Heart right ventricle (tissue), 16 donors: ENCODE data around the gene CORO7. TPM values are rescaled to one million over a fixed set of nuclear protein-coding genes. Genes with fewer than 3 reads are reported as not detected.

Source experiments
- ATAC-seq, 8 donors: fragments of 200-7000 bp; cut with Tn5 transposase; one replicate each; pipeline ENCODE4 v1.9.1; 2020; ENCODE audit warnings: mild to moderate bottlenecking in 8 of 8, moderate library complexity in 8 of 8, moderate number of reproducible peaks in 1 of 8
- DNase-seq, 2 donors: peaks; one replicate each; pipeline ENCODE4 v3.0.0-alpha.2; 2020
- H3K27ac ChIP-seq, 10 donors: fragments of 200-600 bp; sonication (generic) in 2 of 10; one replicate each; pipeline versions ENCODE4 v1.5.0 to v1.8.0; 2020 to 2022; ENCODE audit warnings: mild to moderate bottlenecking in 3 of 10
- H3K27me3 ChIP-seq, 7 donors: fragments of 200-600 bp; one replicate each; pipeline ENCODE4 v1.8.0; 2021 to 2022; ENCODE audit warnings: mild to moderate bottlenecking in 2 of 7
- H3K36me3 ChIP-seq, 9 donors: fragments of 200-600 bp; sonication (generic) in 1 of 9; one replicate each; pipeline versions ENCODE4 v1.5.0 to v1.8.0; 2020 to 2022; ENCODE audit warnings: mild to moderate bottlenecking in 2 of 9
- H3K4me1 ChIP-seq, 9 donors: fragments of 200-600 bp; sonication (generic) in 1 of 9; one replicate each; pipeline versions ENCODE4 v1.5.0 to v1.8.0; 2020 to 2022; ENCODE audit warnings: mild to moderate bottlenecking in 4 of 9
- H3K4me3 ChIP-seq, 10 donors: fragments of 200-600 bp; sonication (generic) in 2 of 10; one replicate each; pipeline versions ENCODE4 v1.5.0 to v1.8.0; 2020 to 2022; ENCODE audit warnings: mild to moderate bottlenecking in 7 of 10, moderate library complexity in 2 of 10
- H3K9me3 ChIP-seq, 11 donors: fragments of 200-600 bp in 10 of 11; sonication (generic) in 2 of 11; one replicate each; pipeline versions ENCODE4 v1.5.0 to v1.8.0; 2013 to 2022; ENCODE audit warnings: mild to moderate bottlenecking in 2 of 11, control low read depth in 1 of 11, moderate library complexity in 1 of 11
- CTCF ChIP-seq, 9 donors: fragments of 200-600 bp; sonication (generic) in 2 of 9; IDR thresholded peaks; one replicate each; pipeline versions ENCODE4 v1.5.0 to v1.8.0; 2021 to 2022; ENCODE audit warnings: antibody characterized with exemption in 9 of 9, mild to moderate bottlenecking in 5 of 9, moderate library complexity in 1 of 9
- WGBS, 2 donors: extraction: QIAGEN DNeasy Blood & Tissue Kit; methylation state at CpG; one replicate each; pipeline ENCODE4 v1.1.7; 2013; ENCODE audit warnings: inconsistent platforms in 1 of 2; 5-methylcytosine and 5-hydroxymethylcytosine counted together
- intact Hi-C, 10 donors: fragments of 100-400 bp; cut with DNase I; formaldehyde crosslinking; loops; one replicate each; pipeline versions ENCODE4 v1.11.1 to v1.14.2; 2022
- polyA plus RNA-seq, 2 donors: library from polyadenylated mRNA; stranded (reverse); fragments of 200-250 nt; gene quantifications; one replicate each; pipeline ENCODE4 v1.2.3, GENCODE V29; 2013
- total RNA-seq, 10 donors: library from RNA; stranded (reverse); fragmentation: NEBNext Ultra II Directional in 3 of 10; extraction: Animal tissue kit (Norgen Biotek cat#: 25700) in 3 of 10; gene quantifications; one replicate each; pipeline versions ENCODE4 v1.2.1 to v1.2.4, GENCODE V29; 2021 to 2023
- donor health status: Arrhythmogenic right ventricular cardiomyopathy.
- donor health status: ischemic (EF 13 %, LVEDD 7.1; RV severe dilation, severe dysfunction).
- donor health status: healthy with polysubstance abuse.
- donor health status: DM: no; HTN: yes; CAD: no.
- donor health status: DM: no; HTN: no; CAD: no.
- donor health status: ischemic (EF 25% LVEDD 6.9; RV normal size, moderate dysfunction).
- donor health status: ischemic (EF 25% LVEDD 5.7; RV mildly dilated, moderate dysfunction).
- donor health status: healthy.
- donor health status: DM: yes; HTN: yes; CAD: no.
- donor health status: Ischemic cardiomyopathy.
- donor health status: ischemic (EF 35%, LVEDD 5.7; RV mildly dilated, moderate dysfunction).
- donor health status: nonischemic (EF 11% LVEDD 7.7; RV severe dilation, severe dysfunction).
- donor health status: DM: yes; HTN: yes; CAD: no.
- donor health status: PGD.
- donor health status: ischemic (EF 29% LVEDD 5.4; RV normal size, mild dysfunction).
- donor health status: nonischemic (EF 23%, LVEDD 6.1; RV moderate dilation, normal function).

CORO7 gene
- total and polyA plus RNA-seq, 12 donors: 6.5 to 21.8 (median 10.9) TPM

- peak; percentile 82 to 89 for DNase-seq
- TF ChIP-seq CTCF (IDR thresholded peaks at IDR 0.05): peak; percentile 24 to 80 (median 63)
- Histone ChIP-seq H3K4me1 (peaks cover 50 to 76% (median 69%) of the 10 kb centered on the region in 9 donors), H3K36me3 (peaks cover 0 to 16% (median 10%) of the 10 kb centered on the region in 9 donors), H3K9me3 (no peaks in the 10 kb centered on the region), H3K27me3 (peaks cover 0 to 4% (median 0%) of the 10 kb centered on the region in 7 donors), H3K4me3 (peak overlapping the region in 9 of 10 donors; percentile 36 to 66 (median 54)), H3K27ac (peak overlapping the region; percentile 84 to 99 (median 92))
- 0 to 2% methylated on average over 30 of the region's 30 CpGs for WGBS, 2 donors
- intact Hi-C loops: loop anchor here in 5 of 10 donors (1.0 to 5.0 kb wide), 5 partner anchors 21 to 146 kb away; partner anchors contain the start of gene TFAP4 (in 3 of the 5)
- peak; percentile 75 to 87 (median 82) for ATAC-seq
Measured at GRCh38 chr16:4328046-4328781, 88.2 kb downstream of the CORO7 start.

- peak in 5 of 8 donors; percentile 0 to 7 (median 1) for ATAC-seq
- intact Hi-C loops: loop anchor here in 5 of 10 donors (1.0 to 5.0 kb wide), 5 partner anchors 21 to 145 kb away; partner anchors contain the start of gene TFAP4 (in 3 of the 5)
- WGBS, 2 donors: 3 to 11% methylated on average over 26 to 56 of the region's 57 CpGs
Measured at GRCh38 chr16:4327386-4328045, 88.9 kb downstream of the CORO7 start.

GRCh38 chr16:4325253-4325758 lies 91.1 kb downstream of the CORO7 start:
- no peak for TF ChIP-seq CTCF (IDR thresholded peaks at IDR 0.05)
- no peak for ATAC-seq
- no peaks in the 10 kb centered on the region for H3K9me3 ChIP-seq
- peaks cover 0 to 4% (median 0%) of the 10 kb centered on the region in 7 donors for H3K27me3 ChIP-seq
- intact Hi-C loops: loop anchor here in 4 of 10 donors (5.0 kb wide), 3 partner anchors 38 to 143 kb away; partner anchors contain the start of gene TFAP4 (in 3 of the 4)
- H3K36me3 ChIP-seq: no peaks in the 10 kb centered on the region
- DNase-seq: no peak
- 86 to 89% methylated on average over 6 of the region's 6 CpGs for WGBS, 2 donors
- peaks cover 67 to 98% (median 85%) of the 10 kb centered on the region in 9 donors for H3K4me1 ChIP-seq
- H3K4me3 ChIP-seq: no peak overlapping the region
- peak overlapping the region in 8 of 10 donors; percentile 82 to 93 (median 86) for H3K27ac ChIP-seq

More at GRCh38 chr16:4327386-4328045, 88.9 kb downstream of the CORO7 start:
- Histone ChIP-seq H3K27me3 (peaks cover 0 to 4% (median 0%) of the 10 kb centered on the region in 7 donors), H3K27ac (peak overlapping the region; percentile 84 to 99 (median 92)), H3K36me3 (peaks cover 0 to 9% (median 3%) of the 10 kb centered on the region in 9 donors), H3K9me3 (no peaks in the 10 kb centered on the region), H3K4me1 (peaks cover 57 to 83% (median 75%) of the 10 kb centered on the region in 9 donors), H3K4me3 (peak overlapping the region in 9 of 10 donors; percentile 36 to 66 (median 54))
- DNase-seq: no peak
- TF ChIP-seq CTCF (IDR thresholded peaks at IDR 0.05): no peak
